HG02852 (cell line): Measurements from ENCODE around the gene FCF1.

Experiments
- ATAC-seq: cut with Tn5 transposase; IDR thresholded peaks from one replicate; pipeline ENCODE4 v1.9.1; 2021; ENCODE audit warnings: mild to moderate bottlenecking, moderate library complexity; ENCODE audit not compliant: unreplicated experiment

FCF1 gene

DNA sequence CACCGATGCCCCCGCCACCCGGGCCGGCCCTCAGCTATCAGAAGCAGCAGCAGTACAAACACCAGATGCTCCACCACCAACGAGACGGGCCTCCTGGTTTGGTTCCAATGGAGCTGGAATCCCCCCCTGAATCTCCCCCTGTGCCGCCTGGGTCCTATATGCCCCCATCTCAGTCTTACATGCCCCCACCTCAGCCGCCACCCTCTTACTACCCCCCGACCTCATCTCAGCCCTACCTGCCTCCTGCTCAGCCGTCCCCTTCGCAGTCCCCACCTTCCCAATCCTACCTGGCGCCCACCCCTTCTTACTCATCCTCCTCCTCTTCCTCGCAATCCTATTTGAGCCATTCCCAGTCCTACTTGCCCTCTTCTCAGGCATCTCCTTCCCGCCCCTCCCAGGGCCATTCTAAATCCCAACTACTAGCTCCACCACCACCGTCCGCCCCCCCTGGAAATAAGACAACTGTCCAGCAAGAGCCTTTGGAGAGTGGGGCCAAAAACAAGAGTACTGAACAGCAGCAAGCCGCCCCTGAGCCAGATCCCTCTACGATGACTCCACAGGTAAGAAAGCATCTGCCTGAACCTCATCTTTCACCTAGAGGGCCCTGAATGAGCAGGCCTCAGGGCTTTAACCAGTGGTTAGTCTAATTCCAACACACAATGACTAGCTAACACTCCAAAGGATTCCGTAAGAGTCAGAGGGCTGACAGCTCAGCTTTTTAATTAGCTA is 51.0 kb downstream of the FCF1 start:
- ATAC-seq: no peak

DNA sequence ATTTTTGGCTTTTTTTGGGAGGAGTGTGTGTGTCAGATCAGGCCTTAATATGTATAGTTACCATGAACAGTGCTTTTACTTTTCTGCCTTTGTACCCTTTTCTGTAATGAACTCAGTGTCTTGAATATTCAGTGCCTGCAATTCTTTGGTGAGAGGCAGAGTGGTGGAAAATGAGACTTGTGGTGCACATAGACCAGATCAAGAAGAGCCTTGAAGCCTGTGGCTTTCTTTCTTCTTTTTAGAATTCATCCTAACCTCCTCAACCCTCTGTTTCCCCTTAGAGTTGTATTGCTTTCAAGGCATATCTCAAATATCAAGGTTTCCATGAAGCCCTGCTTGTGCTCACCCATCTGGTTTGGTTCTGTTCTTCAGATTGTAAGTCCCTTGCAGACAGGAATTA is 52.8 kb downstream of the FCF1 start:
- no peak for ATAC-seq

DNA sequence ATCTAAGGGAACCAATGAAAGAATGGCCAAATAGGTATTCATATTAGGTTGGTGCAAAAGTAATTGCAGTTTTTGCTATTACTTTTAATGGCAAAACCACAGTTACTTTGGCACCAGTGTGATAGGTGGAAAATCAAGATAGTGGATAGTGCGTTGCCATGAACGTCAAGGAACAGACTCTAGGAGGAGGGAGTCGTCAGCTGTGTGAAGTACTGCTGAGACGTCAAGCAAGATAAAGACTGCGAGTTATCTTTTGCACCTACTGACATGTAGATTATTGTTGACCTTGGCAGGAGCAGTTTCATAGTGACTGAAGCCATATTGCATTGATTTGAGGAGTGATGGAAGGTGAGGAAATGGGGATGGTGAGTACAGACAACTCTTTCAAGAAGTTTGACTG is 58.5 kb downstream of the FCF1 start:
- ATAC-seq: no peak

DNA sequence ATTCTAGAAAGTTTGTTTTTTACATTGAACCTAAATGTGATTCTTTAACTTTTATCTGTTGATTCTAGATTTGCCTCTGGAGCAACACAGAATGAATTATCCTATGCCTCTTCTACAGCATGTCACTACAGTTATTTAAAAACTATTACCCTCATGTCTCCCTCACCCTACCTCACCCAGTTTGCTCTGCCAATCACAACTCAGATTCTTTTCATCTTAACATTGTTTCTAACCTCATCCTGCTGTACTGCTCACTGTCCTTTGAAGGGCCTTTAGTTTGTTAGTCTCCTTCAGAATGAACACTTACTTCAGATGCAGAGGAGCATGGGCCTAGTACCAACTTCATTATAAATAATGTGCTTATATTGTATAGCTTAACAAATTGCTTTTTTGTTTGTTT is 71.7 kb downstream of the FCF1 start:
- ATAC-seq: no peak

DNA sequence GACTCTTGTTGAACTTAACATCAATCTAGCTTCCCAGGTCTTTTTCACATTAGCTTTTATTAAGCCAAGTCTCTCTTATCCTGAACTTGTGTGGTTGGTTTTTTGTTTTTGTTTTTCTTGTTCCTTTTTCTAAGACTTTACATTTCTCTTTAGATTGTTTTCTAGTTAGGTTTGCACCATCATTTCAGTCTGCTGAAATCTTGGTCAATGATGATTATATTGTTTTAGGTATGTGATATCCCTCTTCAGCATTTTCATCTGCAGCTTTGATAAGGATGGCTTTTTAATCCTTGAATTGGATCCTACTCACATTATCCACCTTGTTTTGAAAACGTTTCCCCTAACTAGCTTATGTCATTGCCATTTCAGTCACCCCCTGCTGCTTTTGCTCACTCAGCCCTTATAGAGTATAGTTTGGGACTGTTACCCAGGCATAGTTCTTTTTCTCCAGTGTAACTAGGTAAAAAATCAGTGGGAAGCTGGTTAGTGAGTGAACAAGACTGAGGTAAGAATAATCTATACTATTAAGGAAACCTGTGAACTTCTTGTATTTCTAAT is 72.2 kb downstream of the FCF1 start:
- no peak for ATAC-seq

DNA sequence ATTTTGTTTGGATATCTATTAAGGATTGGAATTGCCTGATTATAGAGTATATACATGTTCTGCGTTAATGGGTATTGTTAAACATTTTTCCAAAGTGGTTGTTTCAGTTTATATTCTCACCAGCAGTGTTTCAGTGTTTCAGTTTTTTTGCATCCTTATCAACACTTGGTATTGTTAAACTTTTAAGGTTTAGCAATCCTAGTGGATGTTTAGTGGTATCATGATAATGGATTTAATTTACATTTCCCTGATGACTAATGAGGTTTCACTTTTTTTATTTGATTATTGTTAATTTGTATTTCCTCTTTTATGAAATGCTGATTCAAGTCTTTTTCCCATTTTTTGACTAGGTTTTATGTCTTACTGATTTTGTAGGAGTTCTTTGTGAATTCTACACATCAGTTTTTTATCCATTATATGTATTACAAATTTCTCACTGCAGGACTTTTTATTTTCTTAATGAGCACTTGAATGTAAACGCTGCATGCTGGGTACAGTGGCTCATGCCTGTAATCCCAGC is 73.9 kb downstream of the FCF1 start:
- ATAC-seq: no peak
